Spinal cord (tissue), 10 donors: ENCODE results near the gene RAP1A. TPM values are rescaled to one million over a fixed set of nuclear protein-coding genes. Genes with fewer than 3 reads are reported as not detected.
"Not testable (repeated sequence)": the region's sequence is repeated elsewhere in the genome, so short reads cannot be mapped to it uniquely, and the experiment has no call there.

Experiments
- DNase-seq, 6 donors: peaks; one replicate each; pipeline versions ENCODE4 v3.0.0 to v3.0.0-alpha.2; 2013 to 2015; ENCODE audit warnings: low spot score in 6 of 6, low read depth in 4 of 6
- H3K27ac ChIP-seq: one replicate; pipeline ENCODE4 v1.5.1; 2013; ENCODE audit warnings: low read depth, low read length, control low read depth
- H3K27me3 ChIP-seq: one replicate; pipeline ENCODE4 v1.6.1; 2013; ENCODE audit warnings: low read length; ENCODE audit not compliant: control insufficient read depth, insufficient read depth
- H3K36me3 ChIP-seq: one replicate; pipeline ENCODE4 v1.6.1; 2013; ENCODE audit warnings: low read length; ENCODE audit not compliant: control insufficient read depth, insufficient read depth
- H3K4me1 ChIP-seq: one replicate; pipeline ENCODE4 v1.6.1; 2013; ENCODE audit warnings: low read length; ENCODE audit not compliant: control insufficient read depth, insufficient read depth
- H3K4me3 ChIP-seq: one replicate; pipeline ENCODE4 v1.5.1; 2013; ENCODE audit warnings: low read depth, low read length, control low read depth
- H3K9me3 ChIP-seq: one replicate; pipeline ENCODE4 v1.6.1; 2013; ENCODE audit warnings: low read length; ENCODE audit not compliant: control insufficient read depth, insufficient read depth
- WGBS: methylation state at CpG from one replicate; pipeline ENCODE4 v1.1.5; 2013; ENCODE audit warnings: missing lambda C conversion rate; ENCODE audit not compliant: insufficient coverage; 5-methylcytosine and 5-hydroxymethylcytosine counted together
- polyA plus RNA-seq, 2 donors: library from polyadenylated mRNA; unstranded; fragments of 120-200 nt; gene quantifications; one replicate each; pipeline ENCODE4 v1.2.1, GENCODE V29; 2013; ENCODE audit not compliant: insufficient read length in 2 of 2
- total RNA-seq, 2 donors: library from RNA; depleted of rRNA in 1 of 2; stranded (reverse); fragments of 120-200 nt in 1 of 2; fragments of >200 nt in 1 of 2; gene quantifications; one replicate each; pipeline versions ENCODE4 v1.2.3 to v1.2.4, GENCODE V29; 2013 to 2014
- donor health status: healthy.

RAP1A gene
- total and polyA plus RNA-seq, 4 donors = 29.3 to 84.4 (median 57.9) TPM

GRCh38 chr1:111736548-111737215 lies 117.1 kb downstream of the RAP1A start:
- DNase-seq = peak in 4 of 6 donors; percentile 79 to 94 (median 88)
- H3K4me1 ChIP-seq = peaks cover 77% of the 10 kb centered on the region
- H3K36me3 ChIP-seq = peaks cover 12% of the 10 kb centered on the region
- H3K4me3 ChIP-seq = no peak overlapping the region
- H3K27me3 ChIP-seq = peaks cover 4% of the 10 kb centered on the region
- peak overlapping the region; percentile 31 for H3K27ac ChIP-seq
- H3K9me3 ChIP-seq = no peaks in the 10 kb centered on the region
- WGBS = 40% methylated on average over 4 of the region's 4 CpGs

- WGBS = 33% methylated on average over 6 of the region's 8 CpGs
- peaks cover 69% of the 10 kb centered on the region for H3K4me1 ChIP-seq
- DNase-seq = no peak
These were observed 117.9 kb downstream of the RAP1A start for GRCh38 chr1:111737216-111738132.

GRCh38 chr1:111738133-111738435 lies 118.5 kb downstream of the RAP1A start:
- peaks cover 63% of the 10 kb centered on the region for H3K4me1 ChIP-seq
- peak in 1 of 6 donors; percentile 18 for DNase-seq
- peak overlapping the region; percentile 31 for H3K27ac ChIP-seq
- H3K36me3 ChIP-seq = no peaks in the 10 kb centered on the region
- no peaks in the 10 kb centered on the region for H3K9me3 ChIP-seq
- H3K27me3 ChIP-seq = peaks cover 7% of the 10 kb centered on the region
- 9% methylated on average over 7 of the region's 9 CpGs for WGBS
- peak overlapping the region; percentile 53 for H3K4me3 ChIP-seq

More at GRCh38 chr1:111737216-111738132, 117.9 kb downstream of the RAP1A start:
- peaks cover 4% of the 10 kb centered on the region for H3K36me3 ChIP-seq
- H3K4me3 ChIP-seq = peak overlapping the region; percentile 53
- peak overlapping the region; percentile 31 for H3K27ac ChIP-seq
- peaks cover 7% of the 10 kb centered on the region for H3K27me3 ChIP-seq
- H3K9me3 ChIP-seq = no peaks in the 10 kb centered on the region

- Histone ChIP-seq H3K27ac (peak overlapping the region; percentile 80), H3K4me1 (peaks cover 58% of the 10 kb centered on the region), H3K36me3 (no peaks in the 10 kb centered on the region), H3K4me3 (peak overlapping the region; percentile 53), H3K9me3 (no peaks in the 10 kb centered on the region), H3K27me3 (peaks cover 7% of the 10 kb centered on the region)
- DNase-seq = peak in 4 of 6 donors; percentile 49 to 90 (median 79)
- WGBS = under 1% methylated on average over 61 of the region's 61 CpGs
These were observed 119.0 kb downstream of the RAP1A start for GRCh38 chr1:111738436-111739193.

GRCh38 chr1:111739194-111739924 lies 119.8 kb downstream of the RAP1A start, which contains the start of gene INKA2:
INKA2 (minus strand) TSS chr1:111739395; CDS start chr1:111739242, 153 bp downstream.
- peak in 4 of 6 donors; percentile 72 to 95 (median 89) for DNase-seq
- H3K9me3 ChIP-seq = no peaks in the 10 kb centered on the region
- H3K4me1 ChIP-seq = peaks cover 53% of the 10 kb centered on the region
- H3K4me3 ChIP-seq = peak within 1 kb of the TSS; percentile 53
- peak within 1 kb of the TSS; percentile 80 for H3K27ac ChIP-seq
- 0% methylated on average over 57 of the region's 59 CpGs for WGBS
- no peaks in the 10 kb centered on the region for H3K36me3 ChIP-seq
- H3K27me3 ChIP-seq = peaks cover 7% of the 10 kb centered on the region

- Histone ChIP-seq H3K9me3 (no peaks in the 10 kb centered on the region), H3K36me3 (no peaks in the 10 kb centered on the region), H3K27ac (peak overlapping the region; percentile 80), H3K27me3 (peaks cover 7% of the 10 kb centered on the region), H3K4me1 (peaks cover 53% of the 10 kb centered on the region), H3K4me3 (peak overlapping the region; percentile 53)
- under 1% methylated on average over 54 of the region's 63 CpGs for WGBS
- DNase-seq = peak in 3 of 6 donors; percentile 47 to 89 (median 85)
These were observed 120.6 kb downstream of the RAP1A start for GRCh38 chr1:111739925-111740765.

- WGBS = 93% methylated on average over 10 of the region's 14 CpGs
- not testable (repeated sequence) for H3K36me3 ChIP-seq, H3K4me3 ChIP-seq, H3K27ac ChIP-seq, DNase-seq, H3K9me3 ChIP-seq, H3K27me3 ChIP-seq
- peaks cover 34% of the 10 kb centered on the region for H3K4me1 ChIP-seq
These were observed 122.7 kb downstream of the RAP1A start for GRCh38 chr1:111742292-111742691.

- DNase-seq = no peak
- Histone ChIP-seq H3K9me3 (no peaks in the 10 kb centered on the region), H3K36me3 (no peaks in the 10 kb centered on the region), H3K27ac (no peak overlapping the region), H3K4me3 (no peak overlapping the region), H3K27me3 (peaks cover 7% of the 10 kb centered on the region), H3K4me1 (peaks cover 27% of the 10 kb centered on the region)
- WGBS = 94% methylated on average over 2 of the region's 5 CpGs
These were observed 123.5 kb downstream of the RAP1A start for GRCh38 chr1:111742938-111743549.
